OCI-LY7 (cell line): Measurements from ENCODE around the gene LRRC4C.

Source experiments
- CTCF ChIP-seq: fragments of 200-600 bp; sonication (generic); conservative IDR thresholded peaks from 2 replicates; pipeline ENCODE4 v1.5.1; 2014; ENCODE audit warnings: mild to moderate bottlenecking, antibody characterized with exemption, low read length, moderate library complexity, mixed read lengths
- EZH2phosphoT487 ChIP-seq: fragments of 200-600 bp; sonication (generic); IDR thresholded peaks from 2 replicates; pipeline ENCODE4 v1.6.1; 2018; ENCODE audit warnings: low read depth, borderline replicate concordance, mild to moderate bottlenecking, mixed run types, antibody characterized with exemption, low read length, moderate library complexity, mixed read lengths

GRCh38 chr11:41145420-41145819 is 314.0 kb downstream of the LRRC4C start:
- TF ChIP-seq CTCF (no peak), EZH2phosphoT487 (no peak)
